ENCODE results near the gene SYPL2.
A peak's percentile ranks its signal among the peaks of the same experiment; 100 is the strongest.

Gene SYPL2

GRCh38 chr1:109488696-109489095 is 22.4 kb downstream of the SYPL2 start:
- Histone ChIP-seq H3K27ac (no peak overlapping the region), H3K4me3 (no peak overlapping the region)

GRCh38 chr1:109490029-109490933 is 23.9 kb downstream of the SYPL2 start:
- Histone ChIP-seq H3K4me3 (no peak overlapping the region), H3K27ac (no peak overlapping the region)

GRCh38 chr1:109490934-109491302 is 24.6 kb downstream of the SYPL2 start:
- Histone ChIP-seq H3K4me3 (no peak overlapping the region), H3K27ac (no peak overlapping the region)

GRCh38 chr1:109491372-109491771 is 25.0 kb downstream of the SYPL2 start:
- Histone ChIP-seq H3K27ac (no peak overlapping the region), H3K4me3 (no peak overlapping the region)

- Histone ChIP-seq H3K4me3 (no peak overlapping the region), H3K27ac (peak overlapping the region in 4 of 21 experiments; percentile 74 to 93 (median 86))
Observed at GRCh38 chr1:109492779-109493178, 26.4 kb downstream of the SYPL2 start.

GRCh38 chr1:109493227-109493626 is 26.9 kb downstream of the SYPL2 start:
- Histone ChIP-seq H3K27ac (peak overlapping the region in 16 of 21 experiments; percentile 12 to 93 (median 83)), H3K4me3 (peak overlapping the region in 2 of 7 experiments; percentile 78 to 88)

GRCh38 chr1:109493805-109494539 is 27.6 kb downstream of the SYPL2 start, which contains the start of gene CYB561D1:
Gene CYB561D1 (plus strand): TSS chr1:109494094. CDS start chr1:109494140, 46 bp downstream.
- H3K4me3 ChIP-seq = peak within 1 kb of the TSS; percentile 57 to 93 (median 88)
- peak within 1 kb of the TSS; percentile 37 to 93 (median 83) for H3K27ac ChIP-seq

- H3K27ac ChIP-seq = peak overlapping the region in 1 of 21 experiments; percentile 32
Observed at GRCh38 chr1:109495738-109496137, 29.4 kb downstream of the SYPL2 start.

GRCh38 chr1:109497449-109498160 is 31.3 kb downstream of the SYPL2 start:
- Histone ChIP-seq H3K27ac (peak overlapping the region in 7 of 21 experiments; percentile 18 to 77 (median 44)), H3K4me3 (no peak overlapping the region)

More at GRCh38 chr1:109495738-109496137, 29.4 kb downstream of the SYPL2 start:
- H3K4me3 ChIP-seq = no peak overlapping the region

GRCh38 chr1:109498161-109498801 is 31.9 kb downstream of the SYPL2 start:
- Histone ChIP-seq H3K4me3 (no peak overlapping the region), H3K27ac (peak overlapping the region in 9 of 21 experiments; percentile 18 to 77 (median 59))

GRCh38 chr1:109499081-109499480 is 32.7 kb downstream of the SYPL2 start:
- H3K4me3 ChIP-seq = no peak overlapping the region
- peak overlapping the region in 15 of 21 experiments; percentile 17 to 81 (median 58) for H3K27ac ChIP-seq

- peak overlapping the region in 18 of 21 experiments; percentile 5 to 81 (median 50) for H3K27ac ChIP-seq
- no peak overlapping the region for H3K4me3 ChIP-seq
Observed at GRCh38 chr1:109499661-109500536, 33.6 kb downstream of the SYPL2 start.

GRCh38 chr1:109500941-109501381 is 34.6 kb downstream of the SYPL2 start:
- no peak overlapping the region for H3K4me3 ChIP-seq

GRCh38 chr1:109501644-109502363 is 35.5 kb downstream of the SYPL2 start:
- peak overlapping the region in 11 of 21 experiments; percentile 13 to 81 (median 66) for H3K27ac ChIP-seq

More at GRCh38 chr1:109500941-109501381, 34.6 kb downstream of the SYPL2 start:
- H3K27ac ChIP-seq = peak overlapping the region in 11 of 21 experiments; percentile 13 to 81 (median 66)

GRCh38 chr1:109502364-109502851 is 36.1 kb downstream of the SYPL2 start:
- peak overlapping the region in 11 of 21 experiments; percentile 49 to 81 (median 66) for H3K27ac ChIP-seq
- no peak overlapping the region for H3K4me3 ChIP-seq

More at GRCh38 chr1:109501644-109502363, 35.5 kb downstream of the SYPL2 start:
- H3K4me3 ChIP-seq = no peak overlapping the region

GRCh38 chr1:109503935-109504334 is 37.6 kb downstream of the SYPL2 start:
- peak overlapping the region in 7 of 21 experiments; percentile 5 to 70 (median 25) for H3K27ac ChIP-seq

GRCh38 chr1:109504974-109505373 is 38.6 kb downstream of the SYPL2 start:
- Histone ChIP-seq H3K4me3 (no peak overlapping the region), H3K27ac (peak overlapping the region in 2 of 21 experiments; percentile 20 to 70)

More at GRCh38 chr1:109503935-109504334, 37.6 kb downstream of the SYPL2 start:
- no peak overlapping the region for H3K4me3 ChIP-seq
